ENCODE results near the gene CCNY. TPM values are rescaled to one million over a fixed set of nuclear protein-coding genes. Genes with fewer than 3 reads are reported as not detected.

CCNY gene
- total RNA-seq, 1 donor from 2014 or later = 59.4 TPM

- H3K27ac Mint-ChIP-seq = no peak within 1 kb of the TSS
- peaks cover 6% of the 10 kb centered on the region for H3K27me3 Mint-ChIP-seq
- H3K36me3 Mint-ChIP-seq (ENCODE audit: insufficient read depth) = peaks cover 2% of the 10 kb centered on the region
- H3K4me3 Mint-ChIP-seq (ENCODE audit: low read depth) = no peak within 1 kb of the TSS
- no peaks in the 10 kb centered on the region for H3K4me1 Mint-ChIP-seq (ENCODE audit: low read depth)
- TF ChIP-seq CTCF (IDR thresholded peaks at IDR 0.05; ENCODE audit: unreplicated experiment) = no peak
- peaks cover 6% of the 10 kb centered on the region for H3K9me3 Mint-ChIP-seq (ENCODE audit: low read depth)
- no peak for DNase-seq (ENCODE audit: low spot score, unreplicated experiment)
Measured at GRCh38 chr10:35605191-35605590, 268.9 kb downstream of the CCNY start, which contains the start of gene GJD4. Gene GJD4, plus strand, starts transcription at chr10:35605341. Its CDS starts 227 bp downstream, at chr10:35605568.

GRCh38 chr10:35606430-35606829 lies 270.1 kb downstream of the CCNY start:
- TF ChIP-seq CTCF (IDR thresholded peaks at IDR 0.05; ENCODE audit: unreplicated experiment) = no peak
- DNase-seq (ENCODE audit: low spot score, unreplicated experiment) = no peak
- no peaks in the 10 kb centered on the region for H3K4me1 Mint-ChIP-seq (ENCODE audit: low read depth)
- no peak overlapping the region for H3K27ac Mint-ChIP-seq
- H3K36me3 Mint-ChIP-seq (ENCODE audit: insufficient read depth) = peaks cover 2% of the 10 kb centered on the region
- peaks cover 6% of the 10 kb centered on the region for H3K27me3 Mint-ChIP-seq
- no peak overlapping the region for H3K4me3 Mint-ChIP-seq (ENCODE audit: low read depth)
- peaks cover 6% of the 10 kb centered on the region for H3K9me3 Mint-ChIP-seq (ENCODE audit: low read depth)

GRCh38 chr10:35607475-35608327 lies 271.4 kb downstream of the CCNY start:
- Mint-ChIP-seq H3K4me3 (ENCODE audit: low read depth) (no peak overlapping the region), H3K27ac (no peak overlapping the region), H3K27me3 (peaks cover 9% of the 10 kb centered on the region), H3K9me3 (ENCODE audit: low read depth) (peaks cover 6% of the 10 kb centered on the region), H3K36me3 (ENCODE audit: insufficient read depth) (peaks cover 2% of the 10 kb centered on the region), H3K4me1 (ENCODE audit: low read depth) (peaks cover under 1% of the 10 kb centered on the region)
- no peak for DNase-seq (ENCODE audit: low spot score, unreplicated experiment)
- no peak for TF ChIP-seq CTCF (IDR thresholded peaks at IDR 0.05; ENCODE audit: unreplicated experiment)

GRCh38 chr10:35608328-35608672 lies 272.0 kb downstream of the CCNY start:
- peaks cover 9% of the 10 kb centered on the region for H3K27me3 Mint-ChIP-seq
- peaks cover 2% of the 10 kb centered on the region for H3K4me1 Mint-ChIP-seq (ENCODE audit: low read depth)
- H3K4me3 Mint-ChIP-seq (ENCODE audit: low read depth) = no peak overlapping the region
- H3K9me3 Mint-ChIP-seq (ENCODE audit: low read depth) = peaks cover 6% of the 10 kb centered on the region
- no peak for TF ChIP-seq CTCF (IDR thresholded peaks at IDR 0.05; ENCODE audit: unreplicated experiment)
- peaks cover 2% of the 10 kb centered on the region for H3K36me3 Mint-ChIP-seq (ENCODE audit: insufficient read depth)
- H3K27ac Mint-ChIP-seq = no peak overlapping the region
- DNase-seq (ENCODE audit: low spot score, unreplicated experiment) = no peak

GRCh38 chr10:35611750-35612149 lies 275.4 kb downstream of the CCNY start:
- Mint-ChIP-seq H3K36me3 (ENCODE audit: insufficient read depth) (peaks cover 2% of the 10 kb centered on the region), H3K9me3 (ENCODE audit: low read depth) (peaks cover 6% of the 10 kb centered on the region), H3K4me1 (ENCODE audit: low read depth) (peaks cover 2% of the 10 kb centered on the region), H3K27ac (no peak overlapping the region), H3K27me3 (peaks cover 7% of the 10 kb centered on the region), H3K4me3 (ENCODE audit: low read depth) (no peak overlapping the region)
- no peak for DNase-seq (ENCODE audit: low spot score, unreplicated experiment)
- TF ChIP-seq CTCF (IDR thresholded peaks at IDR 0.05; ENCODE audit: unreplicated experiment) = peak; percentile 8
